SK-N-SH treated with all-trans-retinoic acid at 6 μM for 48 hours (cell line): ENCODE results near the gene MTHFD2.

Experiments
- ATAC-seq: fragments of 200-7000 bp; cut with Tn5 transposase; 3 replicates; pipeline ENCODE4 v1.9.1; 2020; ENCODE audit warnings: mild to moderate bottlenecking, moderate library complexity
- BACH2 ChIP-seq: fragments of 250-450 bp; sonication (Bioruptor Pico); IDR thresholded peaks from 2 replicates; pipeline ENCODE4 v1.9.0; 2021; ENCODE audit warnings: mild to moderate bottlenecking, borderline replicate concordance
- CSDC2 ChIP-seq: fragments of 250-450 bp; sonication (Bioruptor Pico); IDR thresholded peaks from 2 replicates; pipeline ENCODE4 v1.5.0; 2020; ENCODE audit warnings: mild to moderate bottlenecking, moderate library complexity
- CSRNP3 ChIP-seq: fragments of 250-450 bp; sonication (Bioruptor Pico); IDR thresholded peaks from 2 replicates; pipeline ENCODE4 v1.5.1; 2021; ENCODE audit warnings: mild to moderate bottlenecking, moderate library complexity
- GLIS3 ChIP-seq: fragments of 250-450 bp; sonication (Bioruptor Pico); IDR thresholded peaks from 2 replicates; pipeline ENCODE4 v1.5.0; 2020; ENCODE audit warnings: mild to moderate bottlenecking, moderate library complexity
- ISL1 ChIP-seq: fragments of 250-450 bp; sonication (Bioruptor Pico); IDR thresholded peaks from 2 replicates; pipeline ENCODE4 v2.1.2; 2022; ENCODE audit warnings: mild to moderate bottlenecking, moderate library complexity
- PATZ1 ChIP-seq: fragments of 250-450 bp; sonication (Bioruptor Pico); IDR thresholded peaks from 2 replicates; pipeline ENCODE4 v1.8.0; 2020; ENCODE audit warnings: mild to moderate bottlenecking, moderate library complexity, borderline replicate concordance
- POU6F1 ChIP-seq: fragments of 250-450 bp; sonication (Bioruptor Pico); IDR thresholded peaks from 2 replicates; pipeline ENCODE4 v1.8.0; 2021; ENCODE audit warnings: low read depth, mild to moderate bottlenecking, moderate library complexity, borderline replicate concordance
- RARB ChIP-seq: fragments of 250-450 bp; sonication (Bioruptor Pico); IDR thresholded peaks from 2 replicates; pipeline ENCODE4 v1.8.0; 2021; ENCODE audit warnings: mild to moderate bottlenecking, moderate library complexity
- SNAI2 ChIP-seq: fragments of 250-450 bp; sonication (Bioruptor Pico); IDR thresholded peaks from 2 replicates; pipeline ENCODE4 v1.5.0; 2020; ENCODE audit warnings: mild to moderate bottlenecking, moderate library complexity
- TOX ChIP-seq: fragments of 250-450 bp; sonication (Bioruptor Pico); IDR thresholded peaks from 2 replicates; pipeline ENCODE4 v1.8.0; 2021; ENCODE audit warnings: mild to moderate bottlenecking, moderate library complexity, borderline replicate concordance
- TSHZ2 ChIP-seq: fragments of 250-450 bp; sonication (Bioruptor Pico); IDR thresholded peaks from 2 replicates; pipeline ENCODE4 v1.5.0; 2020; ENCODE audit warnings: mild to moderate bottlenecking, moderate library complexity
- ZC3H10 ChIP-seq: fragments of 250-450 bp; sonication (Bioruptor Pico); IDR thresholded peaks from 2 replicates; pipeline ENCODE4 v1.5.1; 2021; ENCODE audit warnings: mild to moderate bottlenecking, moderate library complexity
- ZNF565 ChIP-seq: fragments of 450-650 bp; formaldehyde crosslinking; conservative IDR thresholded peaks from 2 replicates; pipeline ENCODE4 v1.5.0; 2020; ENCODE audit warnings: low read depth, mild to moderate bottlenecking, moderate library complexity
- ZNF70 ChIP-seq: fragments of 450-650 bp; formaldehyde crosslinking; IDR thresholded peaks from 2 replicates; pipeline ENCODE4 v1.5.0; 2020; ENCODE audit warnings: mild to moderate bottlenecking, moderate library complexity
- ZNF8 ChIP-seq: fragments of 450-650 bp; formaldehyde crosslinking; IDR thresholded peaks from 2 replicates; pipeline ENCODE4 v1.5.0; 2020; ENCODE audit warnings: mild to moderate bottlenecking, moderate library complexity
- TF ChIP-seq, protein P1 (sequence below): fragments of 250-450 bp; sonication (Bioruptor Pico); IDR thresholded peaks from 2 replicates; pipeline ENCODE4 v1.5.1; 2020; ENCODE audit warnings: low read depth, mild to moderate bottlenecking, moderate library complexity

The MTHFD2 gene

DNA sequence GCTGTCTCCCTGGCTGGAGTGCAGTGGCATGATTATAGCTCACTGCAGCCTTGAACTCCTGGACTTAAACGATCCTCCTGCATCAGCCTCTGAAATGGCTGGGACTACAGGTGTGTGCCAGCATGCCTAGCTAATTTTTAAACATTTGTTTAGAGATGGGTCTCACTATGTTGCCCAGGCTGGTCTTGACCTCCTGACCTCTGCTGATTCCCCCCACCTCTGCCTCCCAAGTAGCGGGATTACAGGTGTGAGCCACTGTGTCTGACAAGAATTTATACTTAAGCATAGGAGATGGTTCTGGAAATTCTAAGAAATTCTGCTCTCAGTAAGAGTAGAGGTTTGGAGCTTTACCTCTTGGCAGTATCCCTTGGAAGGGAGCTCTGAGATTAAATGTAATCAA is 18.2 kb downstream of the MTHFD2 start:
- no peak for ATAC-seq
- TF ChIP-seq ZNF565 (CRISPR knock-in tag) (no peak), TSHZ2 (CRISPR knock-in tag) (no peak)

GRCh38 chr2:74219846-74220486 is 21.6 kb downstream of the MTHFD2 start:
- no peak for ATAC-seq
- TF ChIP-seq TOX (CRISPR knock-in tag) (no peak), GLIS3 (CRISPR knock-in tag) (no peak), BACH2 (CRISPR knock-in tag) (no peak), ZC3H10 (CRISPR knock-in tag) (no peak), ZNF8 (CRISPR knock-in tag) (no peak), ZNF565 (CRISPR knock-in tag) (no peak), ISL1 (no peak), TSHZ2 (CRISPR knock-in tag) (no peak), ZNF70 (CRISPR knock-in tag) (no peak), POU6F1 (no peak)
- TF ChIP-seq, protein P1, sequence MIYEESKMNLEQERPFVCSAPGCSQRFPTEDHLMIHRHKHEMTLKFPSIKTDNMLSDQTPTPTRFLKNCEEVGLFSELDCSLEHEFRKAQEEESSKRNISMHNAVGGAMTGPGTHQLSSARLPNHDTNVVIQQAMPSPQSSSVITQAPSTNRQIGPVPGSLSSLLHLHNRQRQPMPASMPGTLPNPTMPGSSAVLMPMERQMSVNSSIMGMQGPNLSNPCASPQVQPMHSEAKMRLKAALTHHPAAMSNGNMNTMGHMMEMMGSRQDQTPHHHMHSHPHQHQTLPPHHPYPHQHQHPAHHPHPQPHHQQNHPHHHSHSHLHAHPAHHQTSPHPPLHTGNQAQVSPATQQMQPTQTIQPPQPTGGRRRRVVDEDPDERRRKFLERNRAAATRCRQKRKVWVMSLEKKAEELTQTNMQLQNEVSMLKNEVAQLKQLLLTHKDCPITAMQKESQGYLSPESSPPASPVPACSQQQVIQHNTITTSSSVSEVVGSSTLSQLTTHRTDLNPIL (CRISPR knock-in tag) = no peak

DNA sequence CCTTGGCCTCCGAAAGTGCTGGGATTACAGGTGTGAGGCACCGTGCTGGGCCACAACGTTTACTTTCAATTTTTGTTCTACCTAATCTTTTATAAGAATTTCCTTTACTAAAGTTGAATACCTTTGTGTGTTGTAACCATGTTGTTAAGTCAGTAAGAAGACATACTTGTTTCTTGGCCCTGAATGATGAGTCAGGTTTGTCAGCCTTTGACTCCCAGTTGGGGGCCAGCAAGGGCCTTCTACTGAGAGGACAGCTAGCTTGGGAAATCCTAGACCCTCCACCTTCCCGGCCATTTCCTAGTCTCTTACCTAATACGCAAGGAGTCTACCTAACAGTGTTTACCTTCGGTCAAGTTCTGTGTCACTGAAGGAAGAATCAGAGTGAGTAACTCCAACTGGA is 22.7 kb downstream of the MTHFD2 start:
- no peak for TF ChIP-seq CSDC2
- no peak for TF ChIP-seq TOX (CRISPR knock-in tag)
- no peak for TF ChIP-seq SNAI2 (CRISPR knock-in tag)
- TF ChIP-seq CSRNP3 (CRISPR knock-in tag) = no peak
- TF ChIP-seq RARB (CRISPR knock-in tag) = no peak
- TF ChIP-seq POU6F1 = no peak
- TF ChIP-seq PATZ1 (CRISPR knock-in tag) = no peak
- no peak for ATAC-seq
